B cell (primary cell): ENCODE data around the gene TMEM253.

Source experiments
- CTCF ChIP-seq: fragments of 200-600 bp; IDR thresholded peaks from one replicate; pipeline ENCODE4 v1.8.0; 2022; ENCODE audit warnings: antibody characterized with exemption, mild to moderate bottlenecking
- EZH2 ChIP-seq: IDR thresholded peaks from 2 replicates; pipeline ENCODE4 v1.6.1; 2012; ENCODE audit warnings: borderline replicate concordance, low read depth, mild to moderate bottlenecking, moderate library complexity, low read length; ENCODE audit not compliant: insufficient read depth, poor library complexity, severe bottlenecking

- TF ChIP-seq CTCF (no peak), EZH2 (no peak)
These were observed 9.0 kb upstream of the TMEM253 start for GRCh38 chr14:21091821-21092272.
